ENCODE measurements around the gene PHETA2. TPM values are rescaled to one million over a fixed set of nuclear protein-coding genes. Genes with fewer than 3 reads are reported as not detected.

The PHETA2 gene
- total RNA-seq, 1 experiment from 2014 or later: 19.7 TPM

GRCh38 chr22:42073621-42074041 is 417 bp upstream of the PHETA2 start:
- Histone ChIP-seq H3K4me1 (peaks cover 30% of the 10 kb centered on the region), H3K9me3 (no peaks in the 10 kb centered on the region), H3K27me3 (replicated peaks; ENCODE audit: control insufficient read depth, insufficient read depth, low read length) (no peaks in the 10 kb centered on the region), H3K4me3 (ENCODE audit: low read depth, low read length) (peak overlapping the region; percentile 83), H3K36me3 (ENCODE audit: control insufficient read depth, insufficient read depth, low read length) (peaks cover 1% of the 10 kb centered on the region; the same call in 1 of the 2 replicates)
- no peaks in the 10 kb centered on the region for H3K9me3 Mint-ChIP-seq (ENCODE audit: unreplicated experiment)
- H3K27ac Mint-ChIP-seq (ENCODE audit: unreplicated experiment): peak overlapping the region; percentile 83
- peaks cover 17% of the 10 kb centered on the region for H3K36me3 Mint-ChIP-seq (ENCODE audit: insufficient read depth, unreplicated experiment)
- TF ChIP-seq CTCF (IDR thresholded peaks at IDR 0.05; ENCODE audit: insufficient read depth in 1 of 2, low read depth in 1 of 2, low read length in 1 of 2, severe bottlenecking in 1 of 2, unreplicated experiment in 1 of 2): no peak
- no TSS peak for BruUV-seq (replicated peaks)
- peaks cover 5% of the 10 kb centered on the region for H3K4me1 Mint-ChIP-seq (ENCODE audit: low read depth, unreplicated experiment)
- H3K4me3 Mint-ChIP-seq (ENCODE audit: unreplicated experiment): peak overlapping the region; percentile 72
- H3K27me3 Mint-ChIP-seq (ENCODE audit: insufficient read depth, unreplicated experiment): no peaks in the 10 kb centered on the region
- intact Hi-C loops (cut with micrococcal nuclease; ENCODE audit: unreplicated experiment): loop anchor here (2.0 to 10.0 kb wide), 6 partner anchors 17 to 541 kb away; partner anchors contain the start of genes CENPM, NDUFA6, PMM1 and POLDIP3
- ChIA-PET CTCF (no interaction called here), POLR2A (no interaction called here)
- DNase-seq: no peak

GRCh38 chr22:42074846-42075676 is 1.0 kb downstream of the PHETA2 start:
- no peaks in the 10 kb centered on the region for H3K9me3 ChIP-seq
- H3K27ac Mint-ChIP-seq (ENCODE audit: unreplicated experiment): peak overlapping the region; percentile 83
- no peak for TF ChIP-seq CTCF (IDR thresholded peaks at IDR 0.05; ENCODE audit: insufficient read depth in 1 of 2, low read depth in 1 of 2, low read length in 1 of 2, severe bottlenecking in 1 of 2, unreplicated experiment in 1 of 2)
- CTCF ChIA-PET: interaction anchor here (0.6 to 0.8 kb wide), 2 partner anchors 107 to 225 kb away, joined by 3 to 4 read pairs; no protein-coding TSS in a partner anchor
- peak overlapping the region; percentile 83 for H3K4me3 ChIP-seq (ENCODE audit: low read depth, low read length)
- peaks cover 30% of the 10 kb centered on the region for H3K4me1 ChIP-seq
- peaks cover 30% of the 10 kb centered on the region for H3K36me3 Mint-ChIP-seq (ENCODE audit: insufficient read depth, unreplicated experiment)
- POLR2A ChIA-PET: no interaction called here
- H3K4me3 Mint-ChIP-seq (ENCODE audit: unreplicated experiment): peak overlapping the region; percentile 72
- no peaks in the 10 kb centered on the region for H3K27me3 Mint-ChIP-seq (ENCODE audit: insufficient read depth, unreplicated experiment)
- no peaks in the 10 kb centered on the region for H3K9me3 Mint-ChIP-seq (ENCODE audit: unreplicated experiment)
- no peak for DNase-seq
- peaks cover 5% of the 10 kb centered on the region for H3K4me1 Mint-ChIP-seq (ENCODE audit: low read depth, unreplicated experiment)
- H3K36me3 ChIP-seq (ENCODE audit: control insufficient read depth, insufficient read depth, low read length): peaks cover 1% of the 10 kb centered on the region; the same call in 1 of the 2 replicates
- no TSS peak for BruUV-seq (replicated peaks)
- no peaks in the 10 kb centered on the region for H3K27me3 ChIP-seq (replicated peaks; ENCODE audit: control insufficient read depth, insufficient read depth, low read length)
- intact Hi-C loops (cut with micrococcal nuclease; ENCODE audit: unreplicated experiment): loop anchor here (2.0 to 10.0 kb wide), 6 partner anchors 16 to 540 kb away; partner anchors contain the start of genes CENPM, NDUFA6, PMM1 and POLDIP3

GRCh38 chr22:42076764-42077485 is 2.9 kb downstream of the PHETA2 start:
- Mint-ChIP-seq H3K4me3 (ENCODE audit: unreplicated experiment) (no peak overlapping the region), H3K36me3 (ENCODE audit: insufficient read depth, unreplicated experiment) (peaks cover 35% of the 10 kb centered on the region), H3K9me3 (ENCODE audit: unreplicated experiment) (no peaks in the 10 kb centered on the region), H3K4me1 (ENCODE audit: low read depth, unreplicated experiment) (peaks cover 10% of the 10 kb centered on the region), H3K27ac (ENCODE audit: unreplicated experiment) (no peak overlapping the region), H3K27me3 (ENCODE audit: insufficient read depth, unreplicated experiment) (no peaks in the 10 kb centered on the region)
- peaks cover 24% of the 10 kb centered on the region for H3K4me1 ChIP-seq
- no peak for TF ChIP-seq CTCF (IDR thresholded peaks at IDR 0.05; ENCODE audit: insufficient read depth in 1 of 2, low read depth in 1 of 2, low read length in 1 of 2, severe bottlenecking in 1 of 2, unreplicated experiment in 1 of 2)
- ChIA-PET CTCF (interaction anchor here (0.6 kb wide), 1 partner anchor 78 kb away, joined by 6 read pairs; the partner anchor contains the start of gene WBP2NL), POLR2A (no interaction called here)
- no peaks in the 10 kb centered on the region for H3K9me3 ChIP-seq
- H3K4me3 ChIP-seq (ENCODE audit: low read depth, low read length): no peak overlapping the region
- H3K27me3 ChIP-seq (replicated peaks; ENCODE audit: control insufficient read depth, insufficient read depth, low read length): no peaks in the 10 kb centered on the region
- intact Hi-C loops (cut with micrococcal nuclease; ENCODE audit: unreplicated experiment): loop anchor here (10.0 kb wide), 2 partner anchors 492 to 538 kb away; partner anchors contain the start of genes PMM1 and POLDIP3
- BruUV-seq (replicated peaks): no TSS peak
- DNase-seq: no peak
- peaks cover 1% of the 10 kb centered on the region; the same call in 1 of the 2 replicates for H3K36me3 ChIP-seq (ENCODE audit: control insufficient read depth, insufficient read depth, low read length)
